GM12878 (cell line): ENCODE data around the gene POLR1G. TPM values are rescaled to one million over a fixed set of nuclear protein-coding genes. Genes with fewer than 3 reads are reported as not detected.

Experiments used
- ATAC-seq: fragments of 200-7000 bp; cut with Tn5 transposase; 3 replicates; pipeline ENCODE4 v1.9.1; 2020; ENCODE audit warnings: mild to moderate bottlenecking, moderate library complexity
- BruUV-seq: library from RNA; stranded (reverse); fragments of 400-500 nt; replicated peaks from 2 replicates; lab custom pipeline; 2021; lab: Mats Ljungman, UMichigan
- CTCF ChIA-PET: fragments of 300-600 bp; sonication (Branson Sonifier 250); formaldehyde crosslinking; extraction: SDS; loops from one replicate; lab custom pipeline; 2021; ENCODE audit warnings: inconsistent platforms; lab: Yijun Ruan, JAX
- POLR2A ChIA-PET: fragments of 350-600 bp; formaldehyde crosslinking; extraction: SDS; loops from one replicate; lab custom pipeline; 2021; ENCODE audit warnings: inconsistent platforms; lab: Charles Lee
- RAD21 ChIA-PET: fragments of 300-600 bp; sonication (Branson Sonifier 250); formaldehyde crosslinking; loops from one replicate; lab custom pipeline; 2023; ENCODE audit warnings: antibody characterized with exemption; ENCODE audit not compliant: unreplicated experiment; lab: Charles Lee
- SMC1A ChIA-PET: fragments of 300-600 bp; sonication (Branson Sonifier 250); formaldehyde crosslinking; loops from one replicate; lab custom pipeline; 2023; ENCODE audit not compliant: unreplicated experiment, uncharacterized antibody; lab: Charles Lee
- DNase-seq: peaks from one replicate; pipeline ENCODE4 v3.0.0-alpha.2; 2011; ENCODE audit warnings: low read depth, low spot score
- FAIRE-seq: peaks from 3 replicates; lab custom pipeline; 2011; peaks lifted over from hg19 to GRCh38; lab: Jason Lieb, UNC
- H2AFZ ChIP-seq: 2 replicates; pipeline ENCODE4 v1.6.0; 2011; ENCODE audit warnings: low read depth, low read length, control low read depth; ENCODE audit not compliant: control insufficient read depth
- H3K27ac ChIP-seq: 2 replicates; pipeline ENCODE4 v1.5.1; 2011; ENCODE audit warnings: control low read depth; ENCODE audit not compliant: control insufficient read depth, insufficient read depth
- H3K27me3 ChIP-seq, 2 experiments: replicated peaks in 1 of 2; 2 replicates each; pipeline versions ENCODE4 v1.6.0 to v1.6.1; 2011; ENCODE audit warnings: low read length in 1 of 2; ENCODE audit not compliant: control insufficient read depth in 2 of 2, insufficient read depth in 2 of 2
- H3K36me3 ChIP-seq, 2 experiments: 2 replicates each; pipeline ENCODE4 v1.5.1; 2011; ENCODE audit warnings: low read length in 1 of 2; ENCODE audit not compliant: control insufficient read depth in 2 of 2, insufficient read depth in 2 of 2
- H3K4me1 ChIP-seq: 2 replicates; pipeline ENCODE4 v1.6.1; 2011; ENCODE audit warnings: mild to moderate bottlenecking, low read length, moderate library complexity, mixed read lengths; ENCODE audit not compliant: control insufficient read depth, insufficient read depth
- H3K4me2 ChIP-seq: 2 replicates; pipeline ENCODE4 v1.6.0; 2011; ENCODE audit warnings: control low read depth; ENCODE audit not compliant: control insufficient read depth, insufficient read depth
- H3K4me3 ChIP-seq: fragments of 200-600 bp; sonication (generic); 2 replicates; pipeline ENCODE4 v1.5.1; 2016
- H3K79me2 ChIP-seq: 2 replicates; pipeline ENCODE4 v1.6.0; 2011; ENCODE audit warnings: low read length; ENCODE audit not compliant: control insufficient read depth, insufficient read depth
- H3K9ac ChIP-seq: 2 replicates; pipeline ENCODE4 v1.8.0; 2011; ENCODE audit warnings: low read length, control low read depth, mixed read lengths; ENCODE audit not compliant: control insufficient read depth, insufficient read depth
- H3K9me3 ChIP-seq: replicated peaks from 3 replicates; pipeline ENCODE4 v1.5.1; 2011; ENCODE audit warnings: mild to moderate bottlenecking, low read length; ENCODE audit not compliant: control insufficient read depth, insufficient read depth
- H4K20me1 ChIP-seq: 2 replicates; pipeline ENCODE4 v1.6.0; 2011; ENCODE audit not compliant: control insufficient read depth, insufficient read depth
- BCL11A ChIP-seq: IDR thresholded peaks from 2 replicates; pipeline ENCODE4 v1.6.1; 2011; ENCODE audit warnings: low read depth, low read length
- CTCF ChIP-seq, 3 experiments: IDR thresholded peaks in 2 of 3; conservative IDR thresholded peaks in 1 of 3; 2 replicates each; pipeline ENCODE4 v1.5.1; 2011; ENCODE audit warnings: low read depth in 3 of 3, low read length in 3 of 3, mild to moderate bottlenecking in 3 of 3, control low read depth in 2 of 3, moderate library complexity in 2 of 3, inconsistent platforms in 1 of 3, mixed read lengths in 1 of 3; ENCODE audit not compliant: control insufficient read depth in 2 of 3, insufficient read depth in 1 of 3; ENCODE audit errors: extremely low read depth in 1 of 3
- CUX1 ChIP-seq: IDR thresholded peaks from 2 replicates; pipeline ENCODE4 v1.6.1; 2012; ENCODE audit warnings: improper control_type of control experiment, low read depth, low read length; ENCODE audit not compliant: insufficient replicate concordance
- FOS ChIP-seq: IDR thresholded peaks from 3 replicates; pipeline ENCODE4 v1.6.1; 2011; ENCODE audit warnings: borderline replicate concordance; ENCODE audit not compliant: insufficient read length; ENCODE audit errors: extremely low read depth
- HDGF ChIP-seq: fragments of 450-650 bp; IDR thresholded peaks from 2 replicates; pipeline ENCODE4 v1.6.1; 2016; ENCODE audit warnings: antibody characterized with exemption
- IKZF1 ChIP-seq: fragments of 450-650 bp; conservative IDR thresholded peaks from 2 replicates; pipeline ENCODE4 v1.6.1; 2017; ENCODE audit warnings: antibody characterized with exemption, mild to moderate bottlenecking
- IKZF2 ChIP-seq, 2 experiments: fragments of 450-650 bp; IDR thresholded peaks; 2 replicates each; pipeline ENCODE4 v1.6.1; 2017; ENCODE audit warnings: mild to moderate bottlenecking in 2 of 2, moderate library complexity in 2 of 2
- LARP7 ChIP-seq: fragments of 450-650 bp; IDR thresholded peaks from 2 replicates; pipeline ENCODE4 v1.6.1; 2017; ENCODE audit warnings: mild to moderate bottlenecking
- USF2 ChIP-seq: IDR thresholded peaks from 2 replicates; pipeline ENCODE4 v1.6.1; 2011; ENCODE audit warnings: low read depth, low read length, improper control_type of control experiment, borderline replicate concordance
- ZNF274 ChIP-seq: IDR thresholded peaks from one replicate; pipeline ENCODE4 v1.8.0; 2011; ENCODE audit not compliant: insufficient read length, insufficient read depth
- WGBS: methylation state at CpG from one replicate; pipeline ENCODE4 v1.1.6; 2016; ENCODE audit warnings: low lambda C conversion rate; ENCODE audit not compliant: insufficient replicate concordance, insufficient coverage; ENCODE audit errors: missing lambda C conversion rate; 5-methylcytosine and 5-hydroxymethylcytosine counted together
- in situ Hi-C: fragments of 300-500 bp; cut with MboI; formaldehyde crosslinking; loops from 9 replicates; pipeline ENCODE4 v1.14.3; 2018; ENCODE audit warnings: mixed read lengths
- intact Hi-C: fragments of 100-400 bp; cut with micrococcal nuclease; formaldehyde crosslinking; loops from one replicate; pipeline ENCODE4 v1.14.2; 2022; ENCODE audit not compliant: unreplicated experiment
- polyA plus RNA-seq, 11 experiments: library from polyadenylated mRNA; depleted of rRNA in 4 of 11; unstranded in 6 of 11; stranded (reverse) in 5 of 11; fragments of >200 nt; fragmentation: Nextera tagmentation in 4 of 11; fragmentation: Illumina TruSeq in 1 of 11; extraction: Ambion mirVana in 4 of 11; extraction: Trizol in 1 of 11; gene quantifications; 1 replicate in 1 of 11; 2 replicates in 10 of 11; pipeline versions ENCODE4 v1.2.1 to v1.2.3, GENCODE V29; 2011 to 2016; ENCODE audit warnings: inconsistent platforms in 2 of 11, missing spikeins in 2 of 11, low read depth in 1 of 11
- total RNA-seq, 4 experiments: library from RNA; depleted of rRNA in 3 of 4; stranded (reverse); fragments of >200 nt in 3 of 4; fragmentation: Illumina TruSeq in 1 of 4; extraction: Trizol in 1 of 4; gene quantifications; 2 replicates each; pipeline versions ENCODE4 v1.2.1 to v1.2.3, GENCODE V29; 2013 to 2021

POLR1G gene
- total and polyA plus RNA-seq, 10 of the 15 experiments (the other 5 are each of a cell fraction or from before 2014, with no cell fraction given), result 2.0 to 30.9 (median 20.5) TPM

GRCh38 chr19:45421947-45422498, 15.6 kb downstream of the POLR1G start:
- ATAC-seq, result no peak
- Histone ChIP-seq H3K36me3 (no peaks in the 10 kb centered on the region; a peak in 2 of 4 replicates), H2AFZ (no peak overlapping the region), H3K9me3 (no peaks in the 10 kb centered on the region), H3K27me3 (no peaks in the 10 kb centered on the region), H3K4me2 (0 out of 2 replicates have a peak overlapping the region, but pooled peaks have one; percentile 2), H3K79me2 (peaks cover 16% of the 10 kb centered on the region), H3K9ac (no peak overlapping the region), H3K27ac (no peak overlapping the region), H3K4me1 (peaks cover 38% of the 10 kb centered on the region), H4K20me1 (no peaks in the 10 kb centered on the region), H3K4me3 (0 out of 2 replicates have a peak overlapping the region, but pooled peaks have one; percentile 46)
- intact Hi-C loops, result no loop called here
- POLR2A ChIA-PET, result interaction anchor here (1.0 kb wide), 1 partner anchor 20 kb away, joined by 3 read pairs; no protein-coding TSS in a partner anchor
- in situ Hi-C loops, result no loop called here
- no TSS peak for BruUV-seq
- no peak for FAIRE-seq
- RAD21 ChIA-PET, result interaction anchor here (1.1 to 1.4 kb wide), 2 partner anchors 15 to 46 kb away, joined by 3 to 6 read pairs; partner anchors contain the start of gene FOSB
- SMC1A ChIA-PET, result interaction anchor here (0.9 to 1.5 kb wide), 2 partner anchors 20 to 57 kb away, joined by 3 read pairs; no protein-coding TSS in a partner anchor
- 60% methylated on average over 6 of the region's 6 CpGs for WGBS
- TF ChIP-seq BCL11A (no peak), LARP7 (no peak), CUX1 (no peak), IKZF1 (peak; percentile 42; the same call in 1 of the 2 replicates), IKZF2 (IDR thresholded peaks at IDR 0.05) (peak; percentile 9 to 18; a peak in 1 of 4 replicates), ZNF274 (no peak), FOS (no peak), CTCF (IDR thresholded peaks at IDR 0.05 in 2 of 3, conservative IDR thresholded peaks at IDR 0.05 in 1 of 3; ENCODE audit: control insufficient read depth in 2 of 3, extremely low read depth in 1 of 3, insufficient read depth in 1 of 3, low read depth in 3 of 3, low read length in 3 of 3) (no peak), HDGF (0 out of 2 replicates have a peak, but pooled peaks have one; percentile 58), USF2 (no peak)
- DNase-seq, result no peak
- CTCF ChIA-PET, result interaction anchor here (0.6 to 4.9 kb wide), 4 partner anchors 14 to 57 kb away, joined by 3 to 42 read pairs (median 6); partner anchors contain the start of gene PPP1R13L
